Heart left ventricle (tissue), 13 donors: ENCODE results near the gene PTTG2.

ENCODE experiments used
- POLR2A ChIP-seq, 2 donors: fragments of 450-650 bp; IDR thresholded peaks; one replicate each; pipeline ENCODE4 v1.6.1; 2017; ENCODE audit warnings: antibody characterized with exemption in 2 of 2, mild to moderate bottlenecking in 2 of 2, moderate library complexity in 2 of 2
- TF ChIP-seq, protein P1 (sequence below), 12 donors: fragments of 200-600 bp; sonication (generic) in 4 of 12; IDR thresholded peaks; one replicate each; pipeline versions ENCODE4 v1.5.0 to v1.8.0; 2018 to 2022; ENCODE audit warnings: antibody characterized with exemption in 12 of 12, mild to moderate bottlenecking in 5 of 12
- donor health status: ischemic (EF 13 %, LVEDD 7.1; RV severe dilation, severe dysfunction).
- donor health status: DM: no; HTN: yes; CAD: no.
- donor health status: DM: no; HTN: no; CAD: no.
- donor health status: ischemic (EF 25% LVEDD 6.9; RV normal size, moderate dysfunction).
- donor health status: ischemic (EF 25% LVEDD 5.7; RV mildly dilated, moderate dysfunction).
- donor health status: ischemic (EF 35%, LVEDD 5.7; RV mildly dilated, moderate dysfunction).
- donor health status: nonischemic (EF 11% LVEDD 7.7; RV severe dilation, severe dysfunction).
- donor health status: DM: yes; HTN: yes; CAD: no.
- donor health status: PGD.
- donor health status: ischemic (EF 29% LVEDD 5.4; RV normal size, mild dysfunction).
- donor health status: nonischemic (EF 23%, LVEDD 6.1; RV moderate dilation, normal function).

DNA sequence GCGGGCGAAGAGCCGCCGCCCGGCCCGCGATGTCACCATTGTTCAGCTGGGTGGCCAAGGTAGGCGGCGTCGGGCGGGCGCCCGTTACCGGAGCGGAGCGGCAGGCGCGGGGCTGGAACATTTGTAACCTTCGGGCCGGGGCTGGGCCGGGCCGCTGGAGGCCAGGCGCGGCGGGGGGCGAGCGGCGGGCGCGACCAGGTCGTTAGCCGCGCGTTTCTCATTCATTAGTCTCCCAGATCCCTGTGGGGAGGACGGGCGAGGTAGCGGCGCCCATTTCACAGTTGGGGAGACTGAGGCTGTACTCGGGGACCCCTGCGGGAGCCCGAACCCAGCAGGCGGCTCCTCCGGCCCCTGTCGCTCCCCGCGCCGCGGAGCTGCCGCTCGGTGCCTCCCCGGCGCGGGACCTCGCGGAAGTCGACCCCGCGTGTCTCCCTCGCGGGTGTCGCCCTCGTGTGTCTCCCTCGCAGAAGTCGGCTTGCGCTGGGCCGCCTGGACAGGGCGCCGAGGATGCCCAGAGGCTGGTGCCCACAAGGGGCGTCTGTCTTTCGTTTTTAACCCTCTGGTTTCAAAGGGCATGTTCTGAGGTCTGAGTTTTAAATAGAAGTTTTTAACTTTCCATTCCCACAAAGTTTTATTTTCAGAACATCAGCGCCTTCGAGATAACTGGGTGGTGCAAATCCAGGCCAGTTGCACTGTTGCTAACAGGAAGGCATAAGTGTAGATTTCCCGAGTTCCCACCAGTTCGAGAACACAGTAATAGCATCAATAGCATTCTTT is 17.5 kb downstream of the PTTG2 start:
- TF ChIP-seq, protein P1, sequence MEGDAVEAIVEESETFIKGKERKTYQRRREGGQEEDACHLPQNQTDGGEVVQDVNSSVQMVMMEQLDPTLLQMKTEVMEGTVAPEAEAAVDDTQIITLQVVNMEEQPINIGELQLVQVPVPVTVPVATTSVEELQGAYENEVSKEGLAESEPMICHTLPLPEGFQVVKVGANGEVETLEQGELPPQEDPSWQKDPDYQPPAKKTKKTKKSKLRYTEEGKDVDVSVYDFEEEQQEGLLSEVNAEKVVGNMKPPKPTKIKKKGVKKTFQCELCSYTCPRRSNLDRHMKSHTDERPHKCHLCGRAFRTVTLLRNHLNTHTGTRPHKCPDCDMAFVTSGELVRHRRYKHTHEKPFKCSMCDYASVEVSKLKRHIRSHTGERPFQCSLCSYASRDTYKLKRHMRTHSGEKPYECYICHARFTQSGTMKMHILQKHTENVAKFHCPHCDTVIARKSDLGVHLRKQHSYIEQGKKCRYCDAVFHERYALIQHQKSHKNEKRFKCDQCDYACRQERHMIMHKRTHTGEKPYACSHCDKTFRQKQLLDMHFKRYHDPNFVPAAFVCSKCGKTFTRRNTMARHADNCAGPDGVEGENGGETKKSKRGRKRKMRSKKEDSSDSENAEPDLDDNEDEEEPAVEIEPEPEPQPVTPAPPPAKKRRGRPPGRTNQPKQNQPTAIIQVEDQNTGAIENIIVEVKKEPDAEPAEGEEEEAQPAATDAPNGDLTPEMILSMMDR (IDR thresholded peaks at IDR 0.05): peak; percentile 57 to 88 (median 72)
- no peak for TF ChIP-seq POLR2A (IDR thresholded peaks at IDR 0.05)
